ENCODE measurements around the gene DYNLT2B. TPM values are rescaled to one million over a fixed set of nuclear protein-coding genes. Genes with fewer than 3 reads are reported as not detected.
"Not testable (repeated sequence)": the region's sequence is repeated elsewhere in the genome, so short reads cannot be mapped to it uniquely, and the experiment has no call there.

DYNLT2B gene
- 36.7 TPM for total RNA-seq

DNA sequence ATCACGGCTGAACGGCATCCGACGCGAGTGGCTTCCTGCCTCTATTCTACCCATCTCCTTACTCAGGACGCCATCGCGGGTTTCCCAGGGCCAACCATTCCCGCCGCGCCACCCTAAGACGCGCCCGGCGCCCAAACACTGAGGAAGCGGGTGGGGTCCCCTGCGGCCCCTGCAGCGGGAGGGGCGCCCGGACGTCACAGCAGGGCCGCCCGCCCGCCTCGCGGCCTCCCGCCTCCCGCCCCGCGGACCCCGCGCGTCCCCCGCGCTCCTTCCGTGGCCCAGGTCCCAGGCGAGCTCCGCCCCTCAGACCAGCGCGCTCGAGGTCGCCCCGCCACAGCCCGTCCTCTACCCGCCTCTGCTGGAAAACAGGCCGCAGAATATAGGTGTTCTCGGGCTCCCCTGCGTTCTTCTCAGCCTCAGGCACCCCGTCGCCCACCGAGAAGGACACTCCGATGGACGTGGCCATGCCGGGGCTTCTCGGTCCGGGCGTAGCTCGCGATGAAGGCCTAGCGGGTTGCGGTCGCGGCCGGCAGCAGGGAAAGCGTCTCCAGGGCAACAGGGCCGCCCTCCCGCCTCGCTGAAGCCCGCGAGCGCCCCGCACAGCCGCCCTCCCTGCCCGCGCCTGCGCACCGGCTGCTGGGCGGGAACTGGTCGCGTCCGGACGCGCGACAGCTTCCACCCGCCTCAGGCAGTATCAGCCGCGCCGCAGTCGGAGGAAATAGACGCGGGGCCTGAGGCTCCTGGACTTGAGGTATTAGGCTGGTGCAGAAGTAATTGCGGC lies at the start of gene DYNLT2B:
Gene DYNLT2B (minus strand): TSS at position 554 of the 781 bp plus-strand sequence. CDS start 88 bp downstream, at position 466.
- DNase-seq (ENCODE audit: low spot score in 2 of 2) (peak; percentile 97 to 98), FAIRE-seq (no peak)

- DNase-seq (ENCODE audit: low spot score in 2 of 2) (no peak), FAIRE-seq (no peak)
Observed at GRCh38 chr3:196365736-196366135, 47.7 kb upstream of the DYNLT2B start.

GRCh38 chr3:196360586-196360985 lies 42.5 kb upstream of the DYNLT2B start:
- DNase-seq (ENCODE audit: low spot score in 2 of 2) (no peak), FAIRE-seq (no peak)

DNA sequence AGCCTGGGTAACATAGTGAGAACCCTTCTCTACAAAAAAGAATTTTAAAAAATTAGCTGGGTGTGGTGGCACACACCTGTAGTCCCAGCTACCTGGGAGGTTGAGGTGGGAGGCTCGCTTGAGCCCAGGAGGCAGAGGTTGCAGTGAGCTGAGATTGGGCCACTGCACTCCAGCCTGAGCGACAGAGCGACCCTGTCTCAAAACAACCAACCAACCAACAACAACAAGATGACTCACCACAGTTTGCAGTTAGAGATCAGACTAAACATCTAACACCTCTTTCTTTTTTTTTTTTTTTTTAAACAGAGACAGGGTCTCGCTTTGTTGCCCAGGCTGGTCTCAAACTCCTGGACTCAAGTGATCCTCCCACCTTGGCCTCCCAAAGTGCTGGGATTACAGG lies 40.5 kb upstream of the DYNLT2B start:
- DNase-seq (ENCODE audit: low spot score in 2 of 2); FAIRE-seq: not testable (repeated sequence)

DNA sequence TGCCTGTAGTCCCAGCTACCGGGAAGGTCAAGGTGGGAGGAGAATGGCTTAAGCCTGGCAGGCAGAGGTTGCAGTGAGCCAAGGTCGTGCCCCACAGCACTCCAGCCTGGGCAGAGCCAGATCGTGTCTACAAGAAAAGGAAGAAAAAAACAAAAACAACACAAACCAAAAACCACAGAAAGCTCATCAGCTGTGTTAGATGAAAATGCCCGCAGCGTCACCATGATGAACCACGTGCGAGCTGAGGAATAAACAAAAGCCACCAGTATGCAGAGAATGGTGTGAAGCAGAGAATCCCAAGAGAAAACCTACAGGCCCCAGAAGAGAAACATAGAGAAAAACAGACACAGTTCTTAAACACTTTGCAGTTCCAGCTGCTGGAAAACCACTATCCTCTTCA lies 39.9 kb upstream of the DYNLT2B start:
- FAIRE-seq (no peak), DNase-seq (ENCODE audit: low spot score in 2 of 2) (no peak)

- FAIRE-seq (no peak), DNase-seq (ENCODE audit: low spot score in 2 of 2) (no peak)
Observed at GRCh38 chr3:196356556-196356955, 38.5 kb upstream of the DYNLT2B start.

GRCh38 chr3:196355668-196356067 lies 37.6 kb upstream of the DYNLT2B start:
- DNase-seq (ENCODE audit: low spot score in 2 of 2) = no peak
- FAIRE-seq = no peak

DNA sequence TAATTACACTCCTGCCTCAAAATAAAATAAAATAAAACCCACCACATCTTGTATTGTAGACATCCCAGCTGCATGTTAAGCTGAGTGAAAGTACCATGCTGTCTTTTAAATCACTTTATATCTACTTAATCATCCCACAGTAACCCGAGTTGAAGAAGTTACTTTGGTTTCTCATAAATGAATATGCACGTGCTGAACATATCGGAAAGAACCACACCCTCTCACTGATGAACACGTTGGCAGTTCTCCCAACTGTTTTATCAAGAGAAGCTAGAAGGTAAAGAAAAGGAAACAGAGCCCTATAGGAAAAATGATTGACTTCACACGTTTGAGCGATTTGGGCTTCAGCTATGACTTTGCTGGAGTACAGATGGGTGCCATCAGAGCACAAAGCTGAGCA lies 36.1 kb upstream of the DYNLT2B start:
- FAIRE-seq (no peak), DNase-seq (ENCODE audit: low spot score in 2 of 2) (no peak)

DNA sequence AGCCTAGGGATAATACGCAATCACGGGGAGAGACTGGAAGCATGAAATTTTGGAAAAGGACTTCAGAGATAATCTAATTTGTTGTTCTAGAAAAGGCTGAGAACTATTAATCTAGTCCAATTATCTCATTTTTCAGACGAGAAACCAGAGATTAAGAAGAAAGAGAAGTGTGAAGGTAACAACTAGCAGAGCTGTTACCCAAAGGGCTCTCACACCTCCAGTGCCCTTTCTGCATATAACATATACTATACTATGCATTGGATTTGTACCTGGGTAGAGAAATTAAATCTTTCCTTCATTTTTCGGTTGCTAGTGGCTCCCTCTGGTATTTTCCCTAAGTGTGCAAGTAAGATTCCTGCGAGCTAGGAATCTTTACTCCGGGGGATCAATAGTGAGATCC lies 33.5 kb upstream of the DYNLT2B start:
- FAIRE-seq = no peak
- no peak for DNase-seq (ENCODE audit: low spot score in 2 of 2)

DNA sequence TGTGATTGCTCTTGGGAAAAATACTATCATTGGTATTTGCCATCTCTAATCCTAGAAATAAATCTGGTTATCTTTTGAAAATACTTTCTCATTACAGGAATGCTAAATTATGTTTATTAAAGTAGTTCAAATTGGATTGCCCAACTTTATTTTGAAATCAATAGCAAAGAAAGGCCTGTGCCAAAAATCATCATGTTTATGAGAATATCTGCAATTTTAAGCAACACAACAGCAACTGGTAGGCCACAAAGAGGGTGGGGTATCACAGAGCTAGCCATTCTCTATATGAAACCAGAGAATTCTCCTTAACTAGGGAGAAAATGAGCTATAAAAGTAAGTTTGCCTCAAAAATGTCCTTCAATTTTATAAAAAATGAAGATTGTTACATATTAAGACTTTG lies 32.0 kb upstream of the DYNLT2B start:
- DNase-seq (ENCODE audit: low spot score in 2 of 2) (no peak), FAIRE-seq (no peak)

GRCh38 chr3:196348698-196349097 lies 30.7 kb upstream of the DYNLT2B start:
- DNase-seq (ENCODE audit: low spot score in 2 of 2) (no peak), FAIRE-seq (no peak)

GRCh38 chr3:196344663-196345062 lies 26.6 kb upstream of the DYNLT2B start:
- DNase-seq (ENCODE audit: low spot score in 2 of 2) (no peak), FAIRE-seq (no peak)

DNA sequence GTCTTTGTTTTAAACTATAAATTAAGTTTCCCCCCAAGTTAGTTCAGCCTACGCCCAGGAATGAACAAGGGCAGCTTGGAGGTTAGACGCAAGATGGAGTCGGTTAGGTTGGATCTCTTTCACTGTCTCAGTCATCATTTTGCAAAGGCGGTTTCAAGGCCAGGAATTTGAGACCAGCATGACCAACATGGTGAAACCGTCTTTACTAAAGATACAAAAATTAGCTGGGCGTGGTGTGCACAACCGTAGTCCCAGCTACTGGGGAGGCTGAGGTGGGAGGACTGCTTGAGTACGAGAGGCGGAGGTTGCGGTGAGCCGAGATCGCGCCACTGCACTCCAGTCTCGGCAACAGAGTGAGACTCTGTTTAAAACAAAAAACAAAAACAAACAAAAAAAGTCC lies 25.9 kb upstream of the DYNLT2B start:
- not testable (repeated sequence) for DNase-seq (ENCODE audit: low spot score in 2 of 2); FAIRE-seq

- DNase-seq (ENCODE audit: low spot score in 2 of 2) = no peak
- no peak for FAIRE-seq
Observed at GRCh38 chr3:196341137-196341536, 23.1 kb upstream of the DYNLT2B start.

- no peak for FAIRE-seq
- DNase-seq (ENCODE audit: low spot score in 2 of 2) = no peak
Observed at GRCh38 chr3:196340466-196340865, 22.4 kb upstream of the DYNLT2B start.

DNA sequence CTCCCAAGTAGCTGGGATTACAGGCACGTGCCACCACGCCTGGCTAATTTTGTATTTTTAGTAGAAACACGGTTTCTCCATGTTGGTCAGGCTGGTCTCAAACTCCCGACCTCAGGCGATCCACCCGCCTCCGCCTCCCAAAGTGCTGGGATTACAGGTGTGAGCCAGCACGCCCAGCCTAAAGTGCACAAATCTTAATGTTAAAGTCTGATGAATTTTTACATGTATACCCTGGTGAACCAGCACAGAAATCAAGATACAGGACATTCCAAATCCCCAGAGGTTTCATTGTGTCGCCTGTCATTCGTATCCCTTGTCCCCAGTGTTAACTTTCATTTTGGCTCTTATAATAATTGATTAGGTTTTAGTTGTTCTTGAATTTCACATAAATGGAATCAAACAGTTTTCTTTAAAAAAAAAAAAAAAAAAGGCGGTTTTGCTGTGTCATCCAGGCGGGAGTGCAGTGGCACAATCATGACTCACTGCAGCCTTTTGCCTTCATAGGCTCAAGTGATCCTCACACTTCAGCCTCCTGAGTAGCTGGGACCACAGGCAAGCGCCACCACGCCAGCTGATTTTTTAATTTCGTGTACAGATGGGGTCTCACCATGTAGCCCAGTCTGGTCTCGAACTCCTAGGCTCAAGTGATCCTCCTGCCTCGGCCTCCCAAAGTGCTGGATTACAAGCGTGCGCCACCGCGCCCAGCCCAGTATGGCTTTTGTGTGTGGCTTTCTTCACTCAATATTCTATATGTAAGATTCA lies 21.6 kb upstream of the DYNLT2B start:
- no peak for FAIRE-seq
- DNase-seq (ENCODE audit: low spot score in 2 of 2) = no peak

DNA sequence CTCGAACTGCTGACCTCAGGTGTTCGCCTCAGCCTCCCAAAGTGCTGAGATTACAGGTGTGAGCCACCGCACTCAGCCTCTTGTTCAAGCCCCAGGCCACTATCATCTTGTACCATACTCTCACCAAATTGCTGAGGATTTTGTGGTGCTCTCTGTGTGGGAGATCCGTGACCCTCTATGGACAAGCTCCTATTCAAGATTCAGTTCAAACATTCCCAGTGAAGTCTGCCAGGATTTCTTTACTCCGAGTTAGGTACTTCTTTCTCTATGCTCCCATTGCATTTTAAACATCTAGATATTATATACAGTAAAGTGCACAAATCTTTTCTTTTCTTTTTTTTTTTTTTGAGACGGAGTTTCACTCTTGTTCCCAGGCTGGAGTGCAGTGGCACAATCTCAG lies 21.0 kb upstream of the DYNLT2B start:
- DNase-seq (ENCODE audit: low spot score in 2 of 2) (no peak), FAIRE-seq (no peak)

- no peak for DNase-seq (ENCODE audit: low spot score in 2 of 2)
Observed at GRCh38 chr3:196336319-196337145, 18.5 kb upstream of the DYNLT2B start.

DNA sequence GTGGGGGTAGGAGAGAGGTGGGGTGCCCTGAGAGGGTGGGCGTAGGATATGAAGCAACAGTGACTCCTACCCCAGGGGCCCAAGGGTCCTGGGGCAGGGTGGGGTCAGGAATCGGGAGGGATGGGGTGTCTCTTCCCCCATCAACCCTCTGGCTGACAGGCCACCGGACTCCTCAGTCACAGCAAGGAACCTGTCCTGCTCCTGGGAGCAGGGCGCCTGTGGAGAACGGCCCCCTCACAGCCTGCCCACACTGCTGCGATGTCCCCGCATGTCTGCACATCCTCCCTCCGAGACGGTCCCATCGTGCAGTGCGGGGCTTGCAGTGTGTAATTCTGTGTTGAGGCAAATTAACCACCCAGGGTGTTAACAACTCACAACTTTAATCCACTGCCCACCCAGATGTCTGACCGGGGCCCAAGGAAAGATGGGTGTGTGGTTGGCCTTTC lies 17.5 kb upstream of the DYNLT2B start:
- FAIRE-seq (no peak), DNase-seq (ENCODE audit: low spot score in 2 of 2) (no peak)

More at GRCh38 chr3:196336319-196337145, 18.5 kb upstream of the DYNLT2B start:
- no peak for FAIRE-seq

DNA sequence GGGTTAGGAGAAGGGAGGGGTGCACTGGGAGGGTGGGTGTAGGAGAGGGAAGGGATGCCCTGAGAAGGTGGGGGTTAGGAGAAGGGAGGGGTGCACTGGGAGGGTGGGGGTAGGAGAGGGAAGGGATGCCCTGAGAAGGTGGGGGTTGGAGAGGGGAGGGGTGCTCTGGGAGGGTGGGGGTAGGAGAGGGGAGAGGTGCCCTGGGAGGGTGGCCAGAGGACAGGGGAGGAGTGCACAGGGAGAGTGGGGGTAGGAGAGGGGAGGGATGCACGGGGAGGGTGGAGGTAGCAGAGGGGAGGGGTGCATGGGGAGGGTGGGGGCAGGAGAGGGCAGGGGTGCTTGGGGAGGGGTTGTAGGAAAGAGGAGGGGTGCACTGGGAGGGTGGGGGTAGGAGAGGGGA lies 16.9 kb upstream of the DYNLT2B start:
- DNase-seq (ENCODE audit: low spot score in 2 of 2) (no peak), FAIRE-seq (no peak)

DNA sequence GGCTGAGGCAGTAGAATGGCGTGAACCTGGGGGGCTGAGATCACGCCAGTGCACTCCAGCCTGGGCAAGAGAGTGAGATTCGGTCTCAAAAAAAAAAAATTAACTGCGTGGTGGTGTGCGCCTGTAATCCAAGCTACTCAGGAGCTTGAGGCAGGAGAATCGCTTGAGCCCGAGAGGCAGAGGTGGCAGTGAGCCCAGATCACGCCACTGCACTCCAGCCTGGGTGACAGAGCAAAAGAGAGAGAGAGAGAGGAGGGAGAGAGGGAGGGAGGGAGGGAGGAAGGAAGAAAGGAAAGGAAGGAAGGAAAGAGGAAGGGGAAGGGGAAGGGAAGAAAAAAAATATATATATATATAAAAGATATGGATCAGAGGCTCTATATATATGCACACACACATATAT lies 14.1 kb upstream of the DYNLT2B start:
- no peak for FAIRE-seq
- DNase-seq (ENCODE audit: low spot score in 2 of 2) = no peak
